Cortex of kidney (tissue), 1 donor: ENCODE data around the gene CDKN2AIP.
"Not testable (repeated sequence)": the region's sequence is repeated elsewhere in the genome, so short reads cannot be mapped to it uniquely, and the experiment has no call there.

Experiments
- DNase-seq: peaks from one replicate; lab custom pipeline; 2025; lab: John Stamatoyannopoulos, UW

The CDKN2AIP gene

DNA sequence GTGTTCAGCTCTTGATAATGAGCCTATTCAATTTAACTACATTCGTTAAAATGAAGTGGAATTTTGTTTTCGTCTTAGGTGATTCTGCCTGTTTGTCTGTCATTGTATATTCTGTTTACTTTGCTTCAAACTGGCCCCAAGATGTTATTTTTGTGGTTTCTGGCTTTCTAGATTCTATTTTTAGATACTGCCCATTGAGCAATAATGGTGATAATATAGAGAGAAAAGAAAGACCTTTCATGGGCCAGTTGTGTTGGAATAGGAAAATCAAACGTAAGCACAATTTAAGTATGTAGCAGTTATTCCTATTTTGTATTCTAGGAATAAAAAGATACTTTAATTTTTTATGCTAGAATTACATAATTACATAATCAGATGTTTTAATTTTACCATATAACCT is 4.0 kb downstream of the CDKN2AIP start:
- DNase-seq, result no peak

DNA sequence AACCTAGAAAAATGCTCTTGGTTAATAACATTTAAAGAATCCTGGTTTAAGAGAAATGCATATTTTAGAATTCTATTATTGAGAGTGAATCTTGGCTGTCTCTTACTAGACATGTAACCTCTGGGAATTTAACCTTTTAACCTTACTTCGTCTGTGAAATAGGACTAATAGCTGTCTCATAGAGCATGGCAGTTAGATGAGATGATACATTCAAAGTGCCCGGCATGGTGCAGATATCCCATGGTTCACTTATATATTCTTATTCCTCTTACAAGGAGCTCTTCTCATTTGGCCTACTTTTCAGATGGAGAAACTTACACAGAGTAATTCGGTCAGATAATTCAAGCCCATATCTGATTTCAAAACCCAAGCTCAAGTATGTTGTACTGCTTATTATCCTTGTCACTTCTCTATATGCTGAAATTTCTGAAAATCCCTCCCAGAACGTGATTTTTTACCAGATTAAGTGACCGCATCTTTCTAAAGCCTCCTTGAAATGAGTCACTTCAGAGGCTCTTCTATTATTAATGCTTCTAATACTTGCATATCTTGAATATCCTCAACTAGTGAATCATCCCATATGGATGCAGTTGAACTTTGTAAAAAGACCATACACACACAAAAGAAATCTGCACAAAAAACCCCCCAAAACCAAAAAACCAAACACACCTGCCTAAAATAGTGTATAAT is 4.9 kb downstream of the CDKN2AIP start:
- no peak for DNase-seq

DNA sequence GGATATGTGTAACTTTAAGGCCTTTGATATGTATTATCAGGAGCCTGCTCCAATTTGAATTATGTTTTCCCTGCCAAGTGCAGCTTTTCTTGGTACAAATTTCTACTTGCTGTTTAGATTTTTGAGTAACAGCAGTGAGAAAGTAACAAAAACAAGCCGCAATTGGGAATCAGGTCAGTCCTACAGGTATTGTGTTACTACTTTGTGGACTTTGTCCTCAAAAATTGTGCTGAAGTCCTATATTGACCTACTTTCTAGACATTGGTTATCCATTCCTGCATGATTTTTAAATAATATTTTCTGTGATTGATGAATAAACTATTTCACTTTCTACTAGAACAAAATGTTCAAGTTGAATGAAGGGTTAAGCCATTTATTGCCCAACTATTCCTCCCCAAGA is 5.7 kb downstream of the CDKN2AIP start:
- DNase-seq, result no peak

DNA sequence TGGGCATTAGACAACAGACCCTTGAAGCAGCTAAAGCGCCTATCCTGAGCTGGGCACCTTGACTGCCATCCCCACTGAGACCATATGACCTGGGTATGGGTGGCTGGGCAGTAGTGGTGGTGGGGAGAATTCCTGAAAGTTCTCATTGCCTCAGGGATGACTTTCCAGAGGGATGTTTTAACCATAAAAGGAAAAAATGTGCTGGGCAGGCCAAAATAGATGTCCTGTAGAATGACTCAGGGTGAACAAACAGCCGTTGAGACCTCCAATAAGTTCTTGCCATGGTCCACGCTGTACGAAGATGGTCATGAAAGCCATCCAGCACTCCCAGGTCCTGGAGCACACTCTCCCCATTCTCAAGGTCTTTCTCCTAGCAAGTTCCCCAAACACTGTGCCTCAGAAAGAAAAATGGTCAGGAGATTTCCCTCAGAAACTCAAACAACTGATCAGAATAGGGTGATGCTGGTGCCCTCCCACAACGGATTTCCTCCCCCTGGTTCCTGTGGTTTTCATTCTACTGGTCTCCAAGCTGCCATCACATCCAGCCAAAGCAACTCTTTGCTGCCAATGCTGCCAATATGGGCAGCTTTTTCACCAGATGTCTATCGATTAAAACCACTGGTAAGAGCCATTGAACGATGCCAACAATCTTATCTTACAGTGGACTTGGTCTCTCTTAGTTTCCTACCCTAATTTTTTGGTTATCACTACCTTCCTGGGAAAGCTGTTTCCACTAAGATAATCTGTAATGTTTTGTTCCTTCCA is 11.2 kb downstream of the CDKN2AIP start:
- no peak for DNase-seq

DNA sequence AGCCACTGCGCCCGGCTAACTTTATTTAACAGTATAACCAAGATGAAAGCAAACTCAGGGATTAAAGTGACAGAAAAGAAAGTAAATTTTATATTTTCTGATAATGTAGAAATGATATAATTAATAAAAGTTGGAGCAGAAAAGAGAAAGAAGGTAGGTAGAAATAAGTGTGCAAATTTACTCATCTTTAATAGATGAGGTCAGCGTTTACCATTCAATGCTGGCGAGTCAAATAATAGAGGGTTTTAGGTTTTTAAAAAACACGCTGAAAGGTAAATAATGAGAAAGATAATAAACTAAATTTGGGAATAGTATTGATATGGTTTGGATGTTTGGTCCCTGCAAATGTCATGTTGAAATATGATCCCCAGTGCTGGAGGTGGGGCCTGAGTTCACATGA is 13.6 kb downstream of the CDKN2AIP start:
- no peak for DNase-seq

DNA sequence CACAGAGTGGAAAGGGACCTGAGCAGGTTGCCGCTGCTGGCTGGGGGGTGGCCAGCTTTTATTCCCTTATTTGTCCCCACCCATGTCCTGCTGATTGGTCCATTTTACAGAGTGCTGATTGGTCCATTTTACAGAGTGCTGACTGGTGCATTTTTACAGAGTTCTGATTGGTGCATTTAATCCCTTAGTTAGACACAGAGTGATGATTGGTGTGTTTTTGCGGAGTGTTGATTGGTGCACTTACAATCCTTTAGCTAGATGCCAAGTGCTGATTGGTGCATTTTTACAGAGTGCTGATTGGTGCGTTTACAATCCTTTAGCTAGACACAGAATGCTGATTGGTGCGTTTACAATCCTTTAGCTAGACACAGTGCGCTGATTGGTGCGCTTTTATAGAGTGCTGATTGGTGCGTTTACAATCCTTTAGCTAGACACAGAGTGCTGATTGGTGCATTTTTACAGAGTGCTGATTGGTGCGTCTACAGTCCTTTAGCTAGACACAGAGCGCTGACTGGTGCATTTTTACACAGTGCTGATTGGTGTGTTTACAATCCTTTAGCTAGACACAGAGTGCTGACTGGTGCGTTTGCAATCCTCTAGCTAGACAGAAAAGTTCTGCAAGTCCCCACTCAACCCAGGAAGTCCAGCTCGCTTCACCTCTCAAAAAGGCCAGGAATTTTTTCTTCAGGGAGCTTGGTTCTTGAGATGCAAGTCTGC is 19.6 kb downstream of the CDKN2AIP start:
- not testable (repeated sequence) for DNase-seq

DNA sequence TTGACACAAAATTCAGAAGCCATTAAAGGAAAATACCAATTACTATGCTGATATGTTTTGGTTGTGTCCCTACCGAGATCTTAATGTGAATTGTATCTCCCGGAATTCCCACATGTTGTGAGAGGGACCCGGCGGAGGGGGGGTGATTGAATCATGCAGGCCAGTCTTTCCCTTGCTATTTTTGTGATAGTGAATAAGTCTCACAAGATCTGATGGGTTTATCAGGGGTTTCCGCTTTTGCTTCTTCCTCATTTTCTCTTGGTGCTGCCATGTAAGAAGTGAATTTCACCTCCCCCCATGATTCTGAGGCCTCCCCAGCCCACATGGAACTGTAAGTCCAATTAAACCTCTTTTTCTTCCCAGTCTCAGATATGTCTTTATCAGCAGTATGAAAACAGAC is 21.4 kb downstream of the CDKN2AIP start:
- not testable (repeated sequence) for DNase-seq

DNA sequence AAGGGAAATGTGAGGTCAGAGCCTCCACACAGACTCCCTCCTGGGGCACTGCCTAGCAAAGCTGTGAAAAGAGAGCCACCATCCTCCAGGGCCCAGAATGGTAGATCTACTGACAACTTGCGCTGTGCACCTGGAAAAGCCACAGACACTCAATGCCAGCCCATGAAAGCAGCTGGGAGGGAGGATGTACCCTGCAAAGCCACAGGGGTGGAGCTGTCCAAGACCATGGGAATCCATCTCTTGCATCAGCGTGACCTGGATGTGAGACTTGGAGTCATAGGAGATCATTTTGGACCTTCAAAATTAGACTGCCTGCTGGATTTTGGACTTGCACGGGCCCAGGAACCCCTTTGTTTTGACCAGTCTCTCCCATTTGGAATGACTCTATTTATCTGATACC is 22.8 kb downstream of the CDKN2AIP start:
- DNase-seq, result no peak

DNA sequence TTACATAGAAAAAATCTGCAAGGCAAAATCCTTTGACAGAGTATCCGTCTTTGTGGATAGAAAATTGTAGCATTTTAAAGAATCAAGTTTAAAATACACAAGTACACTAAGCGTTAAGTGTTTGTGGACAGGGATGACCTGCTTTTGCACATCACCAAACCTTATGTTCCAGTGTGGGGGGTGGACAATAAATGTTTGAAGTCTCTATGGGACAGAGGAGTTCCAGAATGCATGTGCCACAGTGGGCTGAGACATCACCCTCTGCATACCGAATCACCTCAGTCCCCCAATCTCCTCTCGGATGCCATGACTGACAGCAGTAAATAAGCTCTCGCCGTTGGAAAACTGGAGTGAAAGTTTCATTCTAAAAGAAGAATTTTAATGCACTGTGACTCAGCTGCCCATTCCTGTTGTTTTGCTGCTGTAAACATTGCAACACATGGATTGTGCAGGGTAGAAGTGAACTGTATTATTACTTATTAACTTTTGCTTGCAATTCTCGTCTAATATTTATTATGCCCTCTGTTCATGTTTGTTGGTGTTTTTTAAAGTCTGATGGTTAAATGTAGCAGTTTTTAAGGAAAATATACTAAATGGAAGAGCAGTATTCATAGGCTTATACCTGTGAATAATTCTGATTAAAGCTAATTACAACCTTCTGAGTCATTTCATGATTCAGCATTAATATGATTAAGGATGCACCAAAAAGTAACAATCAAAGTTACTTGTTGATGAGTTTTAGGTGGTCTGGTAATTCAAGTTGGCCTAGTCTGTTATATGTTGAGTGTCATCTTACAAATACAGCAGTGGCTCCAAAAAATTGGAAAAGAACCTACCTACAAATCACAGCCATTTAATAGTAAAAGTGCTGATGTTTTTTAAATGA is 24.0 kb downstream of the CDKN2AIP start:
- no peak for DNase-seq

DNA sequence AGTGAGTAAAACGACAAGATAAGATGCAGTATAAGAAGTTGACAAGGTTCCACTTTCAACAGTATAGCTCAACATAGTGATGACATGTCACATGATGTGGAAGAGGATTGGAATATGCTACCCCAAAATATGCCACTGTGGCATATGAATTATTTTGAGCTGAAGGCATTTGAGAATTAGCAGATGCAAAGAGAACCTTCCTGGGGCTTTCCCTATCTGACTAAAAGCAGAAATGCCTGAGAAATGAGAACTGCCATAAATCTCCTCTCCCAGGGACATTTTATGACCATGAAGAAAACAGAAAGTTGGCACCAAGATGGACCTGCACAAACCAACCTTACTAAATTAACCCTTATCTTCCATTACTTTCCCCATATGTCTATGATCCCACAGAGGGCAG is 24.8 kb downstream of the CDKN2AIP start:
- no peak for DNase-seq

DNA sequence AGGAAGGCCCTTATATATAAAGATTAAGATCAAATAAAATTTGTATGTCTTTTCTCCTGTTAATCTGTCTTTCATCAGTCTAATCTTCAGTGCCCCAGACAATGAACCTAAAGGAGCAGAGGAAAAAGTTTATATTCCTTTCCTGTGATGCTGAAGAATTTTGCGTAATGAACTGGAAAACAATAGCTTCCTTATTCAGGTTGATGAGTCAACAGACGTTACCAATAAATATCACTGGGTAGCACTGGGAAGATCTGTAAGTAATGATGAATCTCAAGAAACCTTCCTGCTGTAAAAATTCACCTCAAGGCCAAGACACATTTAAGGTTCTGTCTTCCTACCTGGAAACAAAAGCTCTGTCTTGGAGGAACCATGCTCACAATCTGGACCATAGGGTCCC is 25.5 kb downstream of the CDKN2AIP start:
- no peak for DNase-seq

DNA sequence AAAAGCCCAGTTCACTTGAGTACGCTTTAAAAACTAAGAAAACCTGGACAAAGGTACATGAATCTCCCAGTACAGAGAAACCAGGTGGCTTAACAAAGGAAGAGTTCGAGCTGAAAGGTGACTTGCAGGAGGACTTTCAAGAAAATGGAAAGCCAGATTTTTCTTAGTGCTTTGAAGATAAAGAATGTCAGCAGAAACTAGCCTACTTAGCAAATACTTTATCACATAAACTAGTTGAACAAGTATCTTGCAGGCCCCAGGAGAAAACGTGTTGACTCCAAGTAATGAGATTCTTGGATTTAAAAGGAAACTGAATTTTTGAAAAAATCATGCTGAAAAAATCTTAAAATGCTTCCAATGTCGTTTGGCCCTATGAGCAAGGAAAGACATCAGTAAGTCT is 26.4 kb downstream of the CDKN2AIP start:
- no peak for DNase-seq

DNA sequence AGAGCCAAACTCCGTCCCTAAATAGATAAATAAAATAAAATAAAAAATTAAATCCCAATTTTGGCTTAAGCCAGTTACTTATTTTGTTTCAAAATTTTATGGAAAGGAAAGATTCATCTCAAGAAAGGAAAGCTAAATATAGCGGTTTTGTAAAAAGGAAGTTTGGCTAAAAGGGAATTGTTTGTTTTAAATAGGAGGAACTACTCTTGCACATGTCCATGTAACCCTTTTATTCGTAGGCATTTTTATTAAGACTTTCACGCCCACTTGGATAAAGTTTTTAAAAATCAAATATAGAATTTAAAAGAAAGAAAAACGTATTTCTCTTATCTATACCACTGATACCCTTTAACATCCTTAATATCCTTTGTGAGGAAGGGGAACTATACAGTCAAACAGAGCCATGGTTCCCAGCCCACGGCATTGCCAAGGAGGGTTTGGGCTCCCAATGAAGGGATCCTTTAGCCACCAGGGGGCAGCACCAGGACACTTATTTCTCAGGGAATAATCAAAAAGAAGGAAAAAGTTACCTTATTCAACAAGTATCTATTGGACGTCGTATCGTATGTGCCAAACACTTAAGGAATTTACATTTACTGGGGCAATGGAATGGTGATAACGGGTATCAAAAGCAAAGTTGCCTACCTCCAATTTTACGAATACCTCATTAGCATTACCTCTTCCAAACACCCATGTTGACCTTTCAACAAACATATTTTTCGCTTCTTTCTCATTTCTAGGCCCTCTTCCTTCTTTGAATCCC is 27.7 kb downstream of the CDKN2AIP start:
- DNase-seq, result no peak

DNA sequence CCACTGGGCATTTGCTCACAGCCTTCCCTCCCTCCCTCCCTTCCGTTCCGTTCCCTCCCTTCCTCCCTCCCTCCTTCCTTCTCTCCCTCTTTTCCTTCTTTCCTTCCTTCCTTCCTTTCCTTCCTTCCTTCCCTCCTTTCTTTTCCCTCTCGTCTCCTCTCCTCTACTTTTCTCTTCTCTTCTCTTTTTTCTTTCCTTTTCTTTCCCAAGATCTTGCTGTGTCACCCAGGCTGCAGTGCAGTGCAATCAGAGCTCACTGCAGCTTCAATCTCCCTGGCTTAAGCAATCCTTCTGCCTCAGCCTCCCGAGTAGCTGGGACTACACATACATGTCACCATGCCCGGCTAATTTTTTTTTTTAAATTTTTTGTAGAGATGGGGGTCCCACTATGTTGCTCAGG is 33.7 kb downstream of the CDKN2AIP start:
- DNase-seq, result no peak

DNA sequence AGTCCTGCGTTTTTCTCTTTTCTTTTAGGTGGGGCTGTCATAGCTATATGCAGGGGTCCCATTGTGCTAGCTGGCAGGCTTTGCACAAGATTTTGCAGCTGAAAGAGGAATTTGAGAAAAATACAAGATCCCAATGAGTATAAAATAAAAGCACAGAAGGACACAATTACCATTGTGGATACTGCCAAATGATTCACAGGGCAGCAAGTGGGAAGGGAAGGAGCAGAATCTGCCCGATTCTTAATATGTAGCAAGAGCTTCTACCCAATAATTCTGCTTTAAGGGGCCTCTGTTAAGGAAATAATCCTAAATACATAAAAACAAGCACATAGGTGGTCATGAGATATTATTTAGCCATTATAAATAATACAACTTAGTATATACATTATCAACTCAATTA is 34.5 kb downstream of the CDKN2AIP start:
- DNase-seq, result no peak

DNA sequence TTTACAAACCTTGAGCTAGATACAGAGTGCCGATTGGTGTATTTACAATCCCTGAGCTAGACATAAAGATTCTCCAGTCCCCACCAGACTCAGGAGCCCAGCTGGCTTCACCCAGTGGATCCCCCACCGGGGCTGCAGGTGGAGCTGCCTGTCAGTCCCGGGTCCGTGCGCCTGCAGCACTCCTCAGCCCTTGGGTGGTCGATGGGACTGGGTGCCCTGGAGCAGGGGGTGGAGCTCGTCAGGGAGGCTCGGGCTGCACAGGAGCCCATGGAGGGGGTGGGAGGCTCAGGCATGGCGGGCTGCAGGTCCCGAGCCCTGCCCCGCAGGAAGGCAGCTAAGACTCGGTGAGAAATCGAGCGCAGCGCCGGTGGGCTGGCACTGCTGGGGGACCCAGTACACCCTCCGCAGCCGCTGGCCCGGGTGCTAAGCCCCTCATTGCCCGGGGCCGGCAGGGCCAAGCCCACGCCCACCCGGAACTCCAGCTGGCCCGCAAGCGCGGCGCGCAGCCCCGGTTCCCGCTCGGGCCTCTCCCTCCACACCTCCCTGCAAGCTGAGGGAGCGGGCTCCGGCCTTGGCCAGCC is 38.2 kb downstream of the CDKN2AIP start:
- DNase-seq, result not testable (repeated sequence)

DNA sequence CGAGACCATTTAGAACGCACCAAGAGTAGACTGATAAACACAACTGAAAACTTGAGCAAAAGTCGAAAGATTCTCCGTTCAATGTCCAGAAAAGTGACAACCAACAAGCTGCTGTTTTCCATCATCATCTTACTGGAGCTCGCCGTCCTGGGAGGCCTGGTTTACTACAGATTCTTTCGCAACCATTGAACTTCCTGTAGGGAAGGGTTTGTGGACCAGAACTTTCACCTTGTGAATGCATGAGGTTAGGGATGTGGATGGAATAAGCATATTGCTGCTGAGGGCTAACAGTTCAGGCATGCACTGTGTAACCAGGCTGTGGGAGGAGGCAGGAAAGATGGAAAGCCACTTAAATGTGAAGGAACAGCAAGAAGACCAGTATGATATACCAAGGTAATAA is 39.6 kb downstream of the CDKN2AIP start:
- no peak for DNase-seq

DNA sequence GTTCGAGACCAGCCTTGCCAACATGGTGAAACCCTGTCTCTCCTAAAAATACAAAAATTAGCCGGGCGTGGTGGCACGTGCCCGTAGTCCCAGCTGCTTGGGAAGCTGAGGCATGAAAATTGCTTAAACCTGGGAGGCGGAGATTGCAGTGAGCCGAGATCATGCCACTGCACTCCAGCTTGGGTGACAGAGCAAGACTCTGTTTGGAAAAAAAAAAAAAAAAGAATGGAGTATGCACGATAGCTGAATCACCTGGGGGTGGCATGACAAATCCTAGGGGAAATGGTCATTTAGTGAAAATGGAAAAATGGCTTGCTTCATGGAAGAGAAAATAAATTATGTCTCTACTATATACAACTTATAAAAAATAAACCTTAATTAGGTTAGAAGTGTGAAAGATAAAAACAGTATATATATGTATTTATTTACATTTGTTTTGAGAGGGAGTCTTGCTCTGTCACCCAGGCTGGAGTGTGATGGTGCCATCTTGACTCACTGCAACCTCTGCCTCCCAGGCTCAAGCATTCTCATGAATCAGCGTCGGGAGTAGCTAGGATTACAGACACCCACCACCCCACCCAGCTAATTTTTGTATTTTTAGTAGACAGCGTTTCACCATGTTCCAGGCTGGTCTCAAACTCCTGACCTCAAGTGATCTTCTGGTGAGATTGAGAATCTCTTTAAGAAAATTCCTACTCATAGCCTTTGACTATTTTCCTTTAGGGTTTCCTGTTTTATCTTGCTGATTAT is 41.1 kb downstream of the CDKN2AIP start:
- no peak for DNase-seq

DNA sequence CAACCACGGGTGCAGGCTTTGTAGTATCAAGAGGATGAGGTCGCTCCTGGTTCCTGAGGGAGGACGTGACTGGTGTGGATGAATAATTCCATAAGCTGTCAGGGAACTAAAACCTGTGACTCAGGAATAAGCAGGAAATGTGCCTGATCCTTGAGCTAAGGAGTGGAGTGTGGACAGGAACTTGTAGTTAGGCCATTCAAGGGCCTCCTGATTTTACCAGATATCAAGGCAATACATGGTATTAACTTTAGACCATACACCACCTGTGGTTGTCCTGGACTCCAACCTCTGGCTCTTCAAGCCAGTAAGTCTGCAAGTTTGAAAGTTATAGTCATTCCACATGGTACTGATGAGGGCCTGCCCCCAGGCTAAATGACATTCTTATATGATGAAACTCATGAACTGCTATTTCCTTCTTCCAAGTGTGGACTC is 48.4 kb downstream of the CDKN2AIP start:
- no peak for DNase-seq

DNA sequence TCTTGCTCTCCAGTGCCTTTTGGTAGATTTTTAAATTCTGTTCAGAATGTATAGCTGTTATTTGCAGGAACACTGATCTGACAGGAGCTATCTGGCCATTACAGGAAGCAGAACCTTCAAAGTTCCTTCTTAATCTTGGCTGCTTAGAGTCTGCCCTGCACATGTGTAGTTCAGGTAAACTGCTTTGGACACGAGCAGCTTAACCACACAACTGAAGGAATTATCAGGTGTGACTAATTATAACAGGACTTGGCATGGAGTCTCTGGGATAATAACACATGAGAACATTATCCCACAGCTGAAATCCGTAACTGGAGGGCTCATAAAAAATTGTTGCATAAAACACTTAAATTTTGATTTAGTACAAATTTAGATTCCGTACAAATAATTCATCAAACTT is 48.8 kb downstream of the CDKN2AIP start:
- no peak for DNase-seq
